Uterus (tissue), 4 donors: ENCODE measurements around the gene C1orf105. TPM values are rescaled to one million over a fixed set of nuclear protein-coding genes. Genes with fewer than 3 reads are reported as not detected.
A peak's percentile ranks its signal among the peaks of the same experiment; 100 is the strongest.

ENCODE experiments used
- DNase-seq, 2 donors: peaks; one replicate each; pipeline ENCODE4 v3.0.0-alpha.2; 2019 to 2020
- H3K27ac ChIP-seq, 2 donors: fragments of 200-600 bp; sonication (generic); 1 replicate in 1 of 2; 2 replicates in 1 of 2; pipeline ENCODE4 v1.5.1; 2016 to 2018
- H3K27me3 ChIP-seq, 2 donors: fragments of 200-600 bp; sonication (generic); one replicate each; pipeline ENCODE4 v1.5.1; 2018 to 2019; ENCODE audit warnings: control low read depth in 1 of 2
- H3K36me3 ChIP-seq, 2 donors: fragments of 200-600 bp; sonication (generic); one replicate each; pipeline ENCODE4 v1.5.1; 2019; ENCODE audit warnings: control low read depth in 1 of 2
- H3K4me1 ChIP-seq, 2 donors: fragments of 200-600 bp; sonication (generic); one replicate each; pipeline ENCODE4 v1.5.1; 2018 to 2019; ENCODE audit warnings: control low read depth in 1 of 2
- H3K4me3 ChIP-seq, 2 donors: fragments of 200-600 bp; sonication (generic); 1 replicate in 1 of 2; 2 replicates in 1 of 2; pipeline ENCODE4 v1.5.1; 2018 to 2019; ENCODE audit warnings: mild to moderate bottlenecking in 1 of 2
- H3K9me3 ChIP-seq, 2 donors: fragments of 200-600 bp; sonication (generic); one replicate each; pipeline ENCODE4 v1.5.1; 2019; ENCODE audit warnings: control low read depth in 1 of 2
- CTCF ChIP-seq, 4 experiments: fragments of 200-600 bp in 2 of 4; fragments of 450-650 bp in 2 of 4; sonication (generic) in 2 of 4; IDR thresholded peaks; one replicate each; pipeline ENCODE4 v1.5.1; 2016 to 2019; ENCODE audit warnings: antibody characterized with exemption in 4 of 4, mild to moderate bottlenecking in 2 of 4, moderate library complexity in 1 of 4
- POLR2A ChIP-seq, 2 donors: fragments of 450-650 bp; IDR thresholded peaks; one replicate each; pipeline ENCODE4 v1.6.1; 2016; ENCODE audit warnings: antibody characterized with exemption in 2 of 2, mild to moderate bottlenecking in 1 of 2, moderate library complexity in 1 of 2
- intact Hi-C: fragments of 100-400 bp; cut with DNase I; formaldehyde crosslinking; loops from one replicate; pipeline ENCODE4 v1.15.1; 2023; ENCODE audit warnings: low total_unique reads
- total RNA-seq, 4 donors: library from RNA; depleted of rRNA in 3 of 4; stranded (reverse); fragments of >200 nt in 3 of 4; gene quantifications; one replicate each; pipeline versions ENCODE4 v1.1.0 to v1.2.4, GENCODE V29; 2014 to 2023
- donor health status: DM: yes; HTN: yes; CAD: no.

C1orf105 gene
- total RNA-seq, 4 donors from 2014 or later: not detected

- no peaks in the 10 kb centered on the region for H3K4me1 ChIP-seq
- no peaks in the 10 kb centered on the region for H3K9me3 ChIP-seq
- no peaks in the 10 kb centered on the region for H3K36me3 ChIP-seq
- intact Hi-C loops: no loop called here
- H3K4me3 ChIP-seq: no peak overlapping the region
- no peak for DNase-seq
- no peak overlapping the region for H3K27ac ChIP-seq
- no peaks in the 10 kb centered on the region for H3K27me3 ChIP-seq
- TF ChIP-seq POLR2A (IDR thresholded peaks at IDR 0.05): no peak
- TF ChIP-seq CTCF (IDR thresholded peaks at IDR 0.05): no peak
Observed at GRCh38 chr1:172378109-172378760, 42.2 kb upstream of the C1orf105 start.

- no peak for DNase-seq
- TF ChIP-seq CTCF (IDR thresholded peaks at IDR 0.05) (no peak), POLR2A (IDR thresholded peaks at IDR 0.05) (no peak)
- H3K27ac ChIP-seq: no peak overlapping the region
- H3K36me3 ChIP-seq: no peaks in the 10 kb centered on the region
- H3K27me3 ChIP-seq: no peaks in the 10 kb centered on the region
- H3K4me3 ChIP-seq: no peak overlapping the region
- peaks cover 0 to 5% of the 10 kb centered on the region in 2 donors for H3K4me1 ChIP-seq
- H3K9me3 ChIP-seq: no peaks in the 10 kb centered on the region
- intact Hi-C loops: no loop called here
Observed at GRCh38 chr1:172380441-172381244, 39.8 kb upstream of the C1orf105 start.

DNA sequence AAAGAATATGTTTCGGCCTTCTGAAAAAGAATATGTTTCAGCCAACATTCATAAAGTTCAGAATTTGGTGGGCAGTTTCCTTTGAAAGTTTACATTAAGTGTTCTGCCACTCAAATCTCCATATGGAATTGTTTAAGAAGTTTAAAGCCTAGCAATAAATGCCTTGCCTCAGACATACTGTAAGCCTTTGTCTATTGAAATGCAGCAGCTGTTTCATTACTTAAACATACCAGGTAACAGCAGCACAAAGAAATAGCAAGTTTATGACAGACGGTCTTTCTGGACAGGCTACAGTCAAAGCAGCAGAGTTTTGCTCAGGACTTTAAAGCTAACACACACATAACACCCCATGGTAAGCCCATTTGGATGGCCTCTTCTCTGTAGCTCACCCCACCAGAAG, 38.5 kb upstream of the C1orf105 start:
- no peak overlapping the region for H3K27ac ChIP-seq
- H3K9me3 ChIP-seq: no peaks in the 10 kb centered on the region
- no peaks in the 10 kb centered on the region for H3K36me3 ChIP-seq
- no peaks in the 10 kb centered on the region for H3K27me3 ChIP-seq
- H3K4me1 ChIP-seq: peaks cover 0 to 5% of the 10 kb centered on the region in 2 donors
- DNase-seq: no peak
- intact Hi-C loops: no loop called here
- H3K4me3 ChIP-seq: no peak overlapping the region
- TF ChIP-seq CTCF (IDR thresholded peaks at IDR 0.05): no peak
- TF ChIP-seq POLR2A (IDR thresholded peaks at IDR 0.05): no peak

GRCh38 chr1:172382406-172382805, 38.1 kb upstream of the C1orf105 start:
- DNase-seq: no peak
- peaks cover 0 to 5% of the 10 kb centered on the region in 2 donors for H3K4me1 ChIP-seq
- H3K9me3 ChIP-seq: no peaks in the 10 kb centered on the region
- intact Hi-C loops: no loop called here
- TF ChIP-seq CTCF (IDR thresholded peaks at IDR 0.05) (no peak), POLR2A (IDR thresholded peaks at IDR 0.05) (no peak)
- H3K4me3 ChIP-seq: no peak overlapping the region
- no peaks in the 10 kb centered on the region for H3K36me3 ChIP-seq
- peak overlapping the region in 1 of 2 donors; percentile 61 for H3K27ac ChIP-seq
- H3K27me3 ChIP-seq: no peaks in the 10 kb centered on the region

- H3K4me1 ChIP-seq: peaks cover 0 to 5% of the 10 kb centered on the region in 2 donors
- DNase-seq: no peak
- intact Hi-C loops: no loop called here
- H3K27ac ChIP-seq: peak overlapping the region; percentile 61
- H3K4me3 ChIP-seq: no peak overlapping the region
- no peaks in the 10 kb centered on the region for H3K36me3 ChIP-seq
- no peaks in the 10 kb centered on the region for H3K27me3 ChIP-seq
- H3K9me3 ChIP-seq: no peaks in the 10 kb centered on the region
- no peak for TF ChIP-seq CTCF (IDR thresholded peaks at IDR 0.05)
- TF ChIP-seq POLR2A (IDR thresholded peaks at IDR 0.05): no peak
Observed at GRCh38 chr1:172382990-172383389, 37.5 kb upstream of the C1orf105 start.
